Suprapubic skin (tissue), 4 donors: ENCODE data around the gene PNPLA2.
A peak's percentile ranks its signal among the peaks of the same experiment; 100 is the strongest.

Experiments
- EP300 ChIP-seq: sonication (generic); formaldehyde crosslinking; IDR thresholded peaks from one replicate; pipeline ENCODE4 v1.6.1; 2017; ENCODE audit warnings: antibody characterized with exemption
- POLR2A ChIP-seq, 2 donors: fragments of 450-650 bp; IDR thresholded peaks; one replicate each; pipeline ENCODE4 v1.6.1; 2017; ENCODE audit warnings: antibody characterized with exemption in 2 of 2, mild to moderate bottlenecking in 2 of 2, moderate library complexity in 2 of 2
- POLR2AphosphoS5 ChIP-seq, 3 donors: sonication (generic); formaldehyde crosslinking; IDR thresholded peaks; one replicate each; pipeline ENCODE4 v1.6.1; 2017; ENCODE audit warnings: antibody characterized with exemption in 3 of 3
- TF ChIP-seq, protein P1 (sequence below), 2 donors: fragments of 200-600 bp in 1 of 2; fragments of 450-650 bp in 1 of 2; sonication (generic) in 1 of 2; IDR thresholded peaks; one replicate each; pipeline ENCODE4 v1.5.1; 2016 to 2019; ENCODE audit warnings: antibody characterized with exemption in 2 of 2, mild to moderate bottlenecking in 1 of 2, moderate library complexity in 1 of 2

DNA sequence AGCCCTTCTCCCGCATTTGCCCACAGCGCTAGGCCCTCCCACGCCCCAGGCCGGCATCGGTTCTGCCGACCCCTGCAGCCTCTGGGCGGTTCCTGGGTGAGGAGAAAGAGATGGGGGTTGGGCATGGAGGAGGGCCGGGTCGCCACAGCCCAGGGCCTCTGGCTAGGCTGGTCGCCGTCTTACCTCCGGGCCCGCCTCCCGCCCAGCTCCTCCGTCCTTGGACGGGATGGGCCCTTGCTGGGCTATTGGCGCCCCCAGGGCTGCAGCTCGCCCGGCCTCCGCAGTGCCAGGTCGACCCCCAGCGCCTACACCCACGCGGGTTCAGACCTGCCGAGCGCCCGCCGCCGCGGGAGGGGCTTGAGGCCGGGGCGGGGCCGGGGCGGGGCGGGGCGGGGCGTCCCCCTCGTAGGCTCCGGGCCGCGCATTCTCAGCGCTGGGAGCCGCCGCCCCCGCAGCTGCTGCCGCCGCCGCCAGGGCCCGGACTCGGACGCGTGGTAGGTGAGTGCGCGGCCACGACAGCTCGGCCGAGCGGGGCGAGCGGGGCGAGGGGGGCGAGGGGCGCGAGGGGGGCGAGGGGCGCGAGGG lies 13.9 kb downstream of the PNPLA2 start, which contains the start of gene CD151:
- TF ChIP-seq, protein P1, sequence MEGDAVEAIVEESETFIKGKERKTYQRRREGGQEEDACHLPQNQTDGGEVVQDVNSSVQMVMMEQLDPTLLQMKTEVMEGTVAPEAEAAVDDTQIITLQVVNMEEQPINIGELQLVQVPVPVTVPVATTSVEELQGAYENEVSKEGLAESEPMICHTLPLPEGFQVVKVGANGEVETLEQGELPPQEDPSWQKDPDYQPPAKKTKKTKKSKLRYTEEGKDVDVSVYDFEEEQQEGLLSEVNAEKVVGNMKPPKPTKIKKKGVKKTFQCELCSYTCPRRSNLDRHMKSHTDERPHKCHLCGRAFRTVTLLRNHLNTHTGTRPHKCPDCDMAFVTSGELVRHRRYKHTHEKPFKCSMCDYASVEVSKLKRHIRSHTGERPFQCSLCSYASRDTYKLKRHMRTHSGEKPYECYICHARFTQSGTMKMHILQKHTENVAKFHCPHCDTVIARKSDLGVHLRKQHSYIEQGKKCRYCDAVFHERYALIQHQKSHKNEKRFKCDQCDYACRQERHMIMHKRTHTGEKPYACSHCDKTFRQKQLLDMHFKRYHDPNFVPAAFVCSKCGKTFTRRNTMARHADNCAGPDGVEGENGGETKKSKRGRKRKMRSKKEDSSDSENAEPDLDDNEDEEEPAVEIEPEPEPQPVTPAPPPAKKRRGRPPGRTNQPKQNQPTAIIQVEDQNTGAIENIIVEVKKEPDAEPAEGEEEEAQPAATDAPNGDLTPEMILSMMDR (IDR thresholded peaks at IDR 0.05): peak in 1 of 2 donors; percentile 15
- TF ChIP-seq POLR2A (IDR thresholded peaks at IDR 0.05): no peak
- TF ChIP-seq POLR2AphosphoS5 (IDR thresholded peaks at IDR 0.05): no peak
- TF ChIP-seq EP300: no peak
